ENCODE results near the gene PCDH9.
"Not testable (repeated sequence)": the region's sequence is repeated elsewhere in the genome, so short reads cannot be mapped to it uniquely, and the experiment has no call there.

PCDH9 gene

DNA sequence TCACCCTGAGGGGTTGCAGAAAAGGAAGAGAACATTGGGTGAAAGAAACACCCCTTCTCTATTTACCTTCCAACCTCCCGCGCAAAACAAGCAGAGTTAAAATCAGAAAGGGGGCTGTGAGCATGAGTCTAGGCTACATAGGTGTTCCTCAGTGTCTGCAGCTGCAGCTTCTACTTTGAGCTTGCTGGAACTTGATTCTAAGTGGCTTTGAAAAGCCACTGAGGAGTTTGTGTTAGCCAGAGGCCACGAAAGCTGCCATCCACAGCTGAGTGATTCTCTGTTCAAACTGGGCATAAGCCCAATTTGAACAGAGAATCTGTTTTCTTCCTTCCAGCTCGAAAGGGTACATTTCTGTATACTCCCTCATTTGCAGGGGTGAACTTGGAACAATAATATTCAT, 343.9 kb downstream of the PCDH9 start:
- no peak for DNase-seq

DNA sequence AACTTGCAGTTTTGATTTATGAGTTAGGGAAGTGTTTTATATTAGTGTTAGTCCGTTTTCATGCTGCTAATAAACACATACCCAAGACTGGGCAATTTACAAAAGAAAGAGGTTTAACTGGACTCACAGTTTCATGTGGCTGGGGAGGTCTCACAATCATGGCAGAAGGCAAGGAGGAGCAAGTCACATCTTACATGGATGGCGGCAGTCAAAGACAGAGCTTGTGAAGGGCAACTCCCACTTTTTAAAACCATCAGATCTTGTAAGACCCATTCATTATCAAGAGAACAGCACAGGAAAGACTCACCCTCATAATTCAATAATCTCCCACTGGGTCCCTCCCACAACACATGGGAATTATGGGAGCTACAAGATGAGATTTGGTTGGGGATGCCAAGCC, 349.0 kb downstream of the PCDH9 start:
- not testable (repeated sequence) for DNase-seq

DNA sequence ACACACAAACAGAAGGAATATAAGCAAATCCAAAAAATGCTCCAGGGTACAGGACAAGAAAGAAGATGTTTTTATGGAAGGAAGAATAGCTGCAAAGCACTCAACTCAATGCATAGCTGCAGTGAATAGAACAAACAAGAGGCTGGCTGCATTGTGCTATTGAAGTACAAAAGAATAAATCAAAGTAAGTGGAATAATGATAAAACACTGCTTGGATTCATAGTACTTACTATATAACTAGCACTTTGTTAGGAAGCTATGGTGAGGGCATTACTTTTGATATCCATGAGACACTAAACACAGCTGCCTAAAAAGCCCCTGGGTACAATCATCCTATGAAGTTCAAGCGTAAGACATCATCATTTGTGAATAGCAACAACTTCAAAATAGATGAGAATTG, 350.1 kb downstream of the PCDH9 start:
- no peak for DNase-seq

DNA sequence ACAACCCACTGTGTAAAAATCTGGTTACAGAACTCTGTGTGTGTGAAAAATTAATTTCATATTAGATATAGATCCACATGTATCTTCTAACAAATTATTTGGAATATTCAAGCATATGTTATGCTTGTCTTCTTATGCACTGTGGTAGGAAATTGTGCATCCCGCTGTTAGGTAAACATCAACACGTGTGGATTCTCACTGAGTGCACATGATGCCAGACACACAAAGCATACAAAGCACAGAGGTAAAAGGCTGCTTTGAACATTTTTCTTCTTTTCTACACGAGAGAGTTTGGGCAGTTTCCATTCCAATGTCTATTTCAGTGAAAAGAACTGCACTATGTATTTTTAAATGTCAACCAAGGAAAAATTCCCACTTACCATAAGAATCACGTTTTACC, 354.9 kb downstream of the PCDH9 start:
- DNase-seq: no peak

DNA sequence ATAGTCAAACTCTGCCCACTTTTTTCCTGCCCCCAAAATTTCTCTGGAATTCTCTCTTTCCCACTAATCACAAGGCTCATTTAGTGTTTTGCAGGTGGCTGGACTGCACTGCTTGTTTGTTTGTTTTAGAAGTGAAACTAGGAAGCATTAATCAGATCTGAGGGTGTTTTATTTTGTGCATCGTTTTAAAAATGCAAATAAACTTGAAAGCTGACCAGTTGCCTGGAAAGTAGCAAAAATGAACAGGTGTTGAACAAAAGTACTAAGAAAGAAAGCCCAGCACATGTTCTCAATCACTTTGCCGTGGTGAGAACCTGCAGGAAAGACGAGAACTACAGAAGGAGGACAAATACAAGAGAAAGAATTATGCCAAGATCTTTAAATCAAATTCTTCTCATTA, 365.5 kb downstream of the PCDH9 start:
- DNase-seq: no peak

DNA sequence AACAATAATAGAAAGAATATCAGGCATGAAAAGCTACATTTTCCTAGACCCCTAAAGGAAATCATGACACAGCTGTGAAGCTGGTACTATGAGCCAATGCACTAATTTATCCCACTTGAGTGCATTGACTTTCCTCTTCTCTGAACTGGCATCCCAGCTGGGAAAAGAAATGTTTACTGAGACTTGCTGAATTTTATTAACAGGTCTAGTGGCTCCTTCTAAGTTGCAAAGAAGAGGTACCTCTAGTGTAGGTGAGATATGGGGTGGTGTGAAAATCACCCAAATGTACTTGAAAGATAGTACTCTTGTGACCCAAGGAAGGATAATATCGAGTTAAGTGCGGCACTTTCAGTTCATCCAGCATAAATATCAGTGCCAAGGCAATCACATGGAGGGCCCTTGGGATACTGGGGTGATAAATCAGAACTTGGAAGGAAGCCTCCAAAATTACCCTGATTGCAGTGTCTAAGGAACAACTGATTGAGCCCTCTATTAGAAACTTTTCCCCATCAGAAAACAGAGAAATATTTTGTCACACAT, 369.2 kb downstream of the PCDH9 start:
- DNase-seq: no peak

DNA sequence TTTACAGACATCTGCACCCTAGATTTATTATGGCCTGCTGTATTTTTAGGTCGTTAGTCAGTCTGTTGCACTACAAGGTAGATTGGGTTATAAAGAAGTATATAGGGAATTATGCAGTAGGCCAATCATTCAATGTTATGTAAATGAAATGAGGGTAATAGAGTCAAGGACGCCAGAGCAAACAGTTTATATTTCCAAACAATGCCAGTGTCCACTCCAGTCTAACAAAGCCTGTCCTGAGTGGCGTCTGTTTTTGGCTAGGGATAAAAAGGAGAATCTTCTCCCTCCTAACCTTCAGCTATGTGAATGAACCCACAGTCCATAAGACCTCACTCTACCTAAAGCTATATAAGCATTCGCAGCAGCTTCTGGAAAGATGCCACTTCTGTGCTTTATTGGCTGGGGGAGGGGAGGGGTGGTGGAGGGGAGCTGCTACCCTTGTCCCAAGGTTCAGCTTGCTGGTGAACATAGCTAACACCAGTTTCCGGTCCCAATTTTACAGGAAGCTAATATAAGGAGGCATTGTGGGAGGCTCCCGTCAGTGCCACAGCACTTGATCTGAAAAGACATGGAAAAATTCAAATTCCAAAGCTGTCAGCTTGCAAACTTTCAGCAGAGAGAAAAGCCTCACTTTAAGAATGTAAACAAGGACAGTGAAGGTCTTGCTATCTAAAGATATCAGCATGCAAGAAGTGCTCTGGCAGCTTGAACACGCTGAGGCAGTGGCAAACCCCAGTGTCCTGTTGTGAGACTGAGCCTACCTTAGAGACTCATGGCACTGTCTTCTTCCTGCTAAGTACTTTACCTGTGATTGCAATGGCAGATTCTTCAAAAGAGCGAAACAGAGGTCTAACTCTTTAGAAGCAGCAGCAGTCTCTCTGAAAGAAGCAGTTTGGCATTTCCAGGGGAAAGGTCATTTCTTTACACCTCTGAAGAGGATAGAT, 369.9 kb downstream of the PCDH9 start:
- no peak for DNase-seq

DNA sequence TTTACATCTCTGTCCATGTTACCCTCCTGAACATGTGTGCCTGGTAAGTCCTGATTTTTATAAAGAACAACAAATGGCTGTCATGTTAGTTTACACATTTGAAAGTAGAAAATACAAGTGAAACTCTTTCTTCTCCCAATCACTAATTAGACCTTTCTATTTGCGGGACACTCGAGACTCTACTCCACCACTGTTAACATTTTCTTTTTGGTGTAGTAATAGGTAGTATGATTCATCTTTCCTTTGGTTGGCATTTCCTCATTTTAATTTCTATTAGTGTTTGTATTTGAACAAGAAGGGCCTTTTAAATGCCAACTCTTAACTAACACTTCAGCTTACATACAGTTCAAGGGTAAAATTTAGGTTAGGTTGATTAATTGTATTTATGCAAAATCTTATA, 371.1 kb downstream of the PCDH9 start:
- DNase-seq: no peak

DNA sequence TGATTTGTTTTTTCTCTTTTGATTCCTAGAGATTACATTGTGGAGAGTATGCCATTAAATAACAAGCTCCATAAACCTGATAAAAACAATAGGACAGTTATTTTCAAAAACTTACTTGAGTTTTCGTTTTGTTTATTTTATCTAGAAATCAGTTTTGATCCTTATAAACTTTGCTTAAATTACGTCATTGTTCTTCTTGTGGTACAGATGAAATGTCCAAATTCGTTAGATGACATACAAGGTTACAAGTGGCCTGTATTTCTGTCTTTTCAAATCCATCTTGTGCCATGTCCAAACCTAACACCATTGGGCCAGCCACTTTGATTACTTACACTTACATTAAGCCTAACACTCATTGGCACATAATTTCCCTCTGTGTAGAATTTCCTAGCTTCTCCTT, 372.0 kb downstream of the PCDH9 start:
- no peak for DNase-seq

DNA sequence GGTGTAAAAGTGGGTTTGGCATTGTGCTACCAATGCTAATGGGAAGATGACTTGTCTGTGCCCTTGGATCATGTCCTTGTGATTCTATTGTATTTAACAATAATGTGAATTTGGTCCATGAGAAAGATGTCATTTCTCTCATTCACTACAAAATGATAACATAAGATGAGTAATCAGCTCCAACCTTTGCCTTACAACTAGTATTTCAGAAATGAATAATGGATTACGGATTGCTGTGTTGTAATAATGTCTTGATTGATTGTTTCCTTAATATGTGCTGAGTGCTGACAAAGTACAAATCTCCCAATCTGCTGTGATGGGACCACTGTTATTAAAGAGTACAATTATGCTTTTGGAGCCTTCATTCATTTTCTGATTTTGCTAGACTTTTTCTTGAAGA, 375.0 kb downstream of the PCDH9 start:
- no peak for DNase-seq

DNA sequence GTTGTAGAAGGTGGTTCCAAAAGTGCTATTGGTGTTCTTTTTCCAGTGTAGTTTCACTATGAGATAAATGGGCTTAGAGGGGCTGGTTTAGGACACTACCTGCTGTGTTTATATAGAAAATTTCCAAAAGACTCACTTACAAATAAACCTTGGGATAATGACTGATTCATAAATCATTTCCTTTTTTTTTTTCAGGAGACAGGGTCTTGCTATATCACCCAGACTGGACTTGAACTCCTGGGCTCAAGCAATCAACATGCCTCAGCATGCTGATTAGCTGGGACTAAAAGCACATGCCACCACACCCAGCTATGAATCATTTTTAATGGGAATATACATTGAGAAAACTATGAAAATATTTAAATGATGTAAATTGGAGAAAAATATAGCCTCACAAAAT, 376.6 kb downstream of the PCDH9 start:
- DNase-seq: no peak

DNA sequence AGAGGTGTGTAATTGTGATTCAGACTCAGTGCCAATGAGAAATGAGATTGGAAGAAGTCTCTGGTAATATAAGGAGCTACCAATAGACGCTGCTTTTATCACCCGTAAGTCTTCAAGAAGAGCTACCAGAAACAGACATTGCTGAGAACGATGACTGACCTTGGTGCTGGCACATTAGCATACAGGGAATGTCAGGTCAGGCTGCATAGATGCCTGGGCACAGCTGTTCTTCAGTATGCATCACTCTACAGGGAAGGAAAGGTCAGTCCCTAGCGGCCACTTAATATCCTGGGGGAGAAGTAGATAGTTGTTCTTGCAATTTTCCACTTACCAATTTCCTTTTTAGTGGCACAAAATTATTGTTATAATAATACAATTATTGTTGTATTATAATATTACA, 380.4 kb downstream of the PCDH9 start:
- DNase-seq: no peak

DNA sequence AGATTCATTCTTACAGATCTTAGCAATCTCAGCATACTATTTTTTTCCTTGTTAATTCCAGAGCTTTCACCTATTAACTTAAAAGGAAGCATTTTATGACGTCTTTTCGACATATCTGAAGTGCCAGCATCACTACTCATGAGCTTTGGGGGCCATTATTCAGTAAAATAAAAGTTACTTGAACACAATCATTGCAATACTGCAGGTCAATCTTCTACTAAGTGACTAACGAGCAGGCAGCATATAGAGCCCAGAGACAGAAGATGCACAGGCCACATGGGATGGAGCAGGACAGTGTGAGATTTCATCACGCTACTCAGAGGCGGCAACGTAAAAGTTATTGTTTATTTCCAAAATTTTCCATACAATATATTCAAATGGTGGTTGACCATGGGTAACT, 382.6 kb downstream of the PCDH9 start:
- DNase-seq: no peak

DNA sequence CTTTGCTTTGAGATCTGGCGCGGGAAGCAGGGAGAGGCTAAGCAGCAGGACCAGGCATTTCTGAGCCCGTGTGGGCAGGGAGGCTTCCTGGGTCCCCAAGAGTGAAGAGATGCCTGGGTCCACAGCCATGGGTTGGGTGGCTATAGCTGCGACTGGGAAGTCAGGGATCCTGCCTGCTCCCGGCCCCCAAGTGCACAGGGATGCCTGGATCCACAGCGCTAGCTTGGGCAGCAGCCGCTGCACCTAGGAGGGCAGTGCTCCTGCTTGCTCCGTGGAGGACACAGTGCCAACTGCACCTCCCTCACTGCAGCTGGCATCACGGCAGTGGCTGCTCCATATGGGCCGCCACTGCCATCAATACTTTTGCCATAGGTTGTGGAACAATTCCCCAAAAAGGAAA, 384.7 kb downstream of the PCDH9 start:
- DNase-seq: no peak

DNA sequence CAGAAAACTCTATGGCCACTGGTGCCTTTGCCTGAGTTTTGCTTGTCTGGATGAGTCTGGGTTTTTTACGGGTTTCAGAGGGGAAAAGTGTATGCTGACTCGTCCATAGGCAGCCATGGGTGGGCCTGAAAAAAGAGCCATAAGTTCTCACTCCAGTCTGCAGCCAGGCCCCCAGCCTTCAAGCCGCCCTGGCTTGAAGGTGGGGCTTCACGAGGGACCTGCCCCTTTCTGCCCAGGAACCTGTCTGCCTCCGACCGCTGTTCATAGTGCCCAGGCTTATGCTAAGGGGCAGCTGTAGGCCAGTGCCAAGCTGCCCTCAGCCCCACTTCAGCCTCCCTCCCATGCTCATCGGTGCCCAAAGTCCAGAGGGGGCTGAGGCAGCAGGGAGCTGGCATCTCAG, 385.2 kb downstream of the PCDH9 start:
- DNase-seq: no peak

DNA sequence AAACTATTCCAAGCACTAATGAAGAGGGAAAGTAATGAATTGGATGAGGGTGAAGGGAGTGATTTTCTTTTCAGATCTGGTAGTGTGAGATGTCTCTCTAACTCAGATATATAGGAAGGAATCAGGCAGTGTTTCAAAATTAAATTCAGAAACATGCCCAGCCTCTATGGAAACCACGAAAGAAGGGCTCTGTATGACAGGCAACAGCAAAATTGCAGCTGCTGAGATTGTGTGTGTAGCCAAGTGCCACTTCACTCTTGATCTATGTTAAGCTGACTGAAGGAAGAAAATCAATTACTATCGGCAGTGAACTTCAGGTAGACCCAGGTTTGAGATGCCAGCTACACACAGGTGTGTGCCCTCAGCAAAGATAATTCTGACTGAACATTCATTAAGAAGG, 387.4 kb downstream of the PCDH9 start:
- no peak for DNase-seq

DNA sequence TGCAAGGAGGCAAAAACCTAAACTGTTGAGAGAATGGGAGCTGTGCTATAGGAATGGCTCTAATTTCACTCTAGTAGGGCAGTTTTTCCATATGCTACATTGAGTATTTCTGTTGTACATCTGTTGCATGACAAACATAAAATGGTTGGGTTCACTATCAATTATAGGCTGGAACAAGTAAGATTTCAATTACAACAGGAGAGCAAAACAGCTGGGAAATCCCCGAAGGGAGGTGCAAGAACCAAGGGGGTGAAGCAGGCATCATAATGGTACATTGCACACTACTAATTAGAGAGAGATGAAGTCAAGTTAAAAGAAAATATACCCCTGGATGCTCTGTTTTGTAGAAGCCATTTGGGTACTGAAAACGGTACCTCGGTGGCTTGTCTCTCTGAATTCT, 389.5 kb downstream of the PCDH9 start:
- DNase-seq: no peak

DNA sequence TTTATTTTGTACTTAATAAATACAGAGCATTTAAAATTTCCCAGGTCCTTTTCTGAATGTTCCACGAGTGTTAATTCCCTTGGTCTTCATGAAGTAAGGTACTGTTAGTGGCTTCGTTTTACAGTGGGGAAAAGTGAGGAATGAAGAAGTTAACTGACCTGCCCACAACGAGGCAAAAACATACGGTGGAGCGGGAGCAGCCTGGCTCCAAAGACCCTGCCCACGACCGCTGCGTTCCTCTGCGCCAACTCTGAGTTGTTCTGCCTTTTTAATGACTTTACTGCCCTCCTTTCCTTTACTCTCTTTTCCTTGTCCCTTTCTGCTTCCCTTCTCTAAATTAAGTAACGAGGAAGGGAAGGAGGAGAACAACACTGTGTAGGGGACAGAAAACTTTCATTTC, 392.9 kb downstream of the PCDH9 start:
- no peak for DNase-seq

DNA sequence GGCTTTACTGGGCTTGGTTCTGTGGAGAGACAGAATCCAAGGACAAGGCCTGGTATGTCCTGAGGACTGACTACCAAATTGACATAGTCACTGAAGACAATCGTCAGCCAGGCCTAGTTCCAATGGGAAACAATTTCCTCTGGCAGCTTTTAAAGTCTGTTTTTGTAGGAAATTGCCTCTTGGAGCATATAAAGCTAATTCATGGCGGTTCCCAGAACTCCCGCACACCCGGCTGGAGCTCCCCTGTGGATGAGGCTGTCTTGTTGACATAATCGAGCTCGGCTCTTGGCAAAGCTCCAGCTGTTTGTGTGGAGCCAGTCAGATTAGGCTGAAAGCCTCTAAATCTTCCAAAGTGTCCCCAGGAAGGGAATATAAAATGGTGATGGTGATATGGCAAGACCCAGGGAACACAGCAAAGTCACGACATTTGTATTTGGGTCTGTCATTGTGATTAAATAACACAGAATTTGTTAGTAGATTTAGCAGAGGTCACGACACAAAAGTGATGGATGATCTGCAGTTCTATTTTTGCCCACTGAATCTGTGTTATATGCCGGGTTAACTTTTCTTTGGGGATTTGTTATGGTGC, 395.0 kb downstream of the PCDH9 start:
- DNase-seq: no peak

DNA sequence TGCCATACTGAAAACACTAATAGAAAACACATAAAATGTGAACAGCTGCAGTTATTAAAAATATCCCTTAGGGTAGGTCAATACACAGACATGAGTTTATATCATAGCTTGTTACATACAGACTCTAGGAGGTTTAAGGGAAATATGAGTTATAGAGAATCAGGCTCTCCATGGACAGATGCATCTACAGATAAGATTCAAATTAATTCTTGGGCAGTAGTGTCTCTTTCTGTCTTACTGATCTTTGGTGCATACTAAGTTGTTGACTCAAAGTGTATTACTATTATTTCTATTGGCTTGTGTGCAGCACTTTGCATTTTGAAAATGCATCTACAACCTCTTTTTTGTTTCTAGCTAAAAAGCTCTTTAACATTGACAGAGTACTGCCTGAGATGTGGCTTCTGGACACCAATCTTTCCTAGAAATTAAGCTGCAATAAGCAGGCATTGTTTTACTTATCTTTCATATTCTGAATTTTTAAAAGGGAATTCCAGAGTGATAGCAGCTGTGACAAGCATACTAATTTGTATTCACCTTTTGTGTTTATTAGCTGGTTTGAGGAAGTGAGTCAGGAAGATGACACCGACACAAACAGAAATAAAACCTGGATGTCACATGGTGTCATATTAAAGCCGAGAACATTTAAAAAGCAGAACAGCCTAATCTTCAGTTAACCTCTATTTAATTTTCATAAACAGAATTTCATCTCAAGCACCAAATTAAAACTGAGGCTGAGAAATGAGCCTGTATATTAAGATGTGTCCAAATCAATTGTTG, 399.0 kb downstream of the PCDH9 start:
- no peak for DNase-seq

DNA sequence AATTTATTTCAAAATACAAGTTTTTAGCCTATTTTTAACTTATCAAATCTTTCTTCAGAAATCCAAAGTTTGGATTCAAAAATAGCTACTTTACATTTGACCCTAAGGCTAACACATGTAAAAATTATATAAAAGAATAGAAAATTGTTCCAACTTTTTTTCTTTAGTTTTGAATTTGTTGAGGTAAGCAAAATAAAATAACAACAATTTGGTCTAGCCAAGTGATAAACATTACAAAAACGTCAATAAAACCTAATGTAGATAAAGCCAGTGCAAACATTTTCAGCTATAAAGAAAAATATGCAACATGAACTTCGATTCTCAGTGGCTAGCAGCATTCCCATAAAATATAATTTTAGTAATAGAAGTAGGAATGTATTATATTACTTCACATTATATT, 400.3 kb downstream of the PCDH9 start:
- no peak for DNase-seq

DNA sequence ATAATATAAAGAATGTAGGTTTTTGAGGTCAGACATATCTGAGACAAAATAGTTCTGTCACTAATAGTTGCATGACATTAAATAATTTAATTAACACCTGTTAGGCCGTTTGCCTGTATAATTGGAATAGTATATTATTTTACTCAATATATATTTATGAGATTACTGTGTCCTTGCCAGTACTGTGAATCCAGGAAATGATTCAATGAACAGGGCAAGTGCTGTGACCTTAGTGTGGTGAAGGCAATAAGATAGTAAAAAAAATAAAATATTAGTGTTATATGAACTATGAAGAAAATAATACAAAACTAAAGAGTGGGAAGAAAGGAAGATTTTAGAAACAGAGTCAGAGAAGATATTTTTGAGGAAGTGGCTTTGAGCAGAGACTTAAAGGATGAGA, 403.7 kb downstream of the PCDH9 start:
- no peak for DNase-seq

DNA sequence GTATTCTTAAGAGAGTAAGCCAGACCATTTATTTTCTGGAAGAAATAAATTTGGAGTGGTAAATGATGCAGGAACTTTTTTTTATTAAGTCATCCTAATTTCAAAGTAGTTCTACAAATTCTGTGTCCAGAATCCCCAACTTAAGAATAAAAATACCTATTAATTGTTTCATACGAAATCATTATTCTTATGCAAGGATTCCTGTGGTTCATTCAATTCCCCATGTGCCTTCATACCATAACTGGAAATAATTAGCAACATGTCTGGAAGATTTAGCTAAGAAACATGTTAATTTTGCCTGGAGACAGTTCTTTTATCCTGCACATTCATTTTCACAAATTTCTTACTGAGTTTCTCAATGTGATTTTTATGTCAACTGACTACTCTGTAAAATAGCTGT, 408.6 kb downstream of the PCDH9 start:
- no peak for DNase-seq

DNA sequence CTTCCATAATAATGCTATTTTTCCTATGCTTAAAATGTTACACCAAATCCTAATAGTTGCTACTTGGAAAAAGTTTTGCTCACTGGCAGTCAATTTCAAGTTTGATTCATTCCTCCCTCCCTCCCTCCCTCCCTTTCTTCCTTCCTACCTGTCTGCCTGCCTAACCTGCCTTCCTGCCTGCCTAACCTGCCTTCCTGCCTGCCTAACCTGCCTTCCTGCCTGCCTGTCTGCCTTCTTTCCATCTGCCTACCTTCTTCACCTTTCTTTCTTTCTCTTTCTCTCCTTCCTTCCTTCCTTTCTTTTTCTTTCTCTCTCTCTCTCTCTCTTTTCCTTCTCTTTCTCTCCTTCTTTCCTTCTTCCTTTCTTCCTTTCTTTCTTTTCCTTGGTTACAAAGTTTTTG, 418.7 kb downstream of the PCDH9 start:
- DNase-seq: no peak
